Esophagus squamous epithelium (tissue), 5 donors: ENCODE measurements around the gene MTOR. TPM values are rescaled to one million over a fixed set of nuclear protein-coding genes. Genes with fewer than 3 reads are reported as not detected.
"Not testable (repeated sequence)": the region's sequence is repeated elsewhere in the genome, so short reads cannot be mapped to it uniquely, and the experiment has no call there.

Experiments used
- DNase-seq: peaks from one replicate; lab custom pipeline; 2025; lab: John Stamatoyannopoulos, UW
- H3K27ac ChIP-seq, 4 donors: fragments of 200-600 bp; sonication (generic); one replicate each; pipeline ENCODE4 v1.5.1; 2016 to 2019; ENCODE audit warnings: mild to moderate bottlenecking in 1 of 4
- H3K27me3 ChIP-seq, 4 donors: fragments of 200-600 bp; sonication (generic); 1 replicate in 3 of 4; 2 replicates in 1 of 4; pipeline versions ENCODE4 v1.5.1 to v1.6.0; 2017 to 2021; ENCODE audit warnings: antibody characterized with exemption in 1 of 4
- H3K36me3 ChIP-seq, 3 donors: fragments of 200-600 bp; sonication (generic); one replicate each; pipeline ENCODE4 v1.5.1; 2016 to 2019
- H3K4me1 ChIP-seq, 3 donors: fragments of 200-600 bp; sonication (generic); one replicate each; pipeline ENCODE4 v1.5.1; 2017 to 2019
- H3K4me3 ChIP-seq, 4 donors: fragments of 200-600 bp; sonication (generic); 1 replicate in 3 of 4; 2 replicates in 1 of 4; pipeline ENCODE4 v1.5.1; 2016 to 2019; ENCODE audit warnings: mild to moderate bottlenecking in 2 of 4, moderate library complexity in 1 of 4
- H3K9me3 ChIP-seq, 3 donors: fragments of 200-600 bp; sonication (generic); one replicate each; pipeline ENCODE4 v1.5.1; 2016 to 2019
- CTCF ChIP-seq, 6 experiments: fragments of 450-650 bp in 4 of 6; fragments of 200-600 bp in 2 of 6; sonication (generic) in 2 of 6; IDR thresholded peaks; one replicate each; pipeline ENCODE4 v1.5.1; 2016 to 2019; ENCODE audit warnings: antibody characterized with exemption in 6 of 6, mild to moderate bottlenecking in 4 of 6, moderate library complexity in 4 of 6
- POLR2A ChIP-seq, 4 donors: fragments of 450-650 bp; IDR thresholded peaks; one replicate each; pipeline ENCODE4 v1.6.1; 2017; ENCODE audit warnings: antibody characterized with exemption in 4 of 4, mild to moderate bottlenecking in 4 of 4, moderate library complexity in 3 of 4
- WGBS, 2 donors: methylation state at CpG; one replicate each; pipeline ENCODE4 v1.1.5; 2018; 5-methylcytosine and 5-hydroxymethylcytosine counted together
- intact Hi-C: fragments of 100-400 bp; cut with DNase I; formaldehyde crosslinking; loops from one replicate; pipeline ENCODE4 v1.15.0; 2022
- total RNA-seq, 4 donors: library from RNA; depleted of rRNA; stranded (reverse); fragments of >200 nt; gene quantifications; one replicate each; pipeline ENCODE4 v1.1.0, GENCODE V29; 2016
- donor health status: DM: yes; HTN: yes; CAD: no.

MTOR gene
- total RNA-seq, 4 donors from 2014 or later = 25.4 to 34.2 (median 30.1) TPM

GRCh38 chr1:11068600-11069473, 193.5 kb downstream of the MTOR start:
- Histone ChIP-seq H3K9me3 (no peaks in the 10 kb centered on the region), H3K4me1 (peaks cover 0 to 17% (median 0%) of the 10 kb centered on the region in 3 donors), H3K27ac (no peak overlapping the region), H3K36me3 (peaks cover 32 to 100% (median 66%) of the 10 kb centered on the region in 3 donors), H3K4me3 (no peak overlapping the region), H3K27me3 (no peaks in the 10 kb centered on the region)
- 79 to 91% methylated on average over 10 to 11 of the region's 17 CpGs for WGBS, 2 donors
- no peak for DNase-seq
- intact Hi-C loops = no loop called here
- TF ChIP-seq POLR2A (IDR thresholded peaks at IDR 0.05) = no peak

GRCh38 chr1:11067716-11068599, 194.4 kb downstream of the MTOR start:
- Histone ChIP-seq H3K4me1 (peaks cover 0 to 17% (median 0%) of the 10 kb centered on the region in 3 donors), H3K27me3 (no peaks in the 10 kb centered on the region), H3K4me3 (no peak overlapping the region), H3K36me3 (peaks cover 28 to 100% (median 59%) of the 10 kb centered on the region in 3 donors), H3K27ac (no peak overlapping the region), H3K9me3 (no peaks in the 10 kb centered on the region)
- TF ChIP-seq CTCF (IDR thresholded peaks at IDR 0.05) (no peak), POLR2A (IDR thresholded peaks at IDR 0.05) (no peak)
- no peak for DNase-seq
- WGBS, 2 donors = 74 to 91% methylated on average over 14 to 15 of the region's 18 CpGs
- intact Hi-C loops = no loop called here

GRCh38 chr1:11065796-11066195, 196.6 kb downstream of the MTOR start:
- Histone ChIP-seq H3K36me3 (peaks cover 28 to 82% (median 43%) of the 10 kb centered on the region in 3 donors), H3K4me3 (no peak overlapping the region), H3K4me1 (peaks cover 4 to 12% (median 4%) of the 10 kb centered on the region in 3 donors), H3K9me3 (no peaks in the 10 kb centered on the region), H3K27ac (no peak overlapping the region), H3K27me3 (no peaks in the 10 kb centered on the region)
- 80 to 95% methylated on average over 1 of the region's 1 CpG for WGBS, 2 donors
- intact Hi-C loops = no loop called here
- no peak for TF ChIP-seq POLR2A (IDR thresholded peaks at IDR 0.05)
- no peak for TF ChIP-seq CTCF (IDR thresholded peaks at IDR 0.05)
- no peak for DNase-seq

- no peak overlapping the region for H3K27ac ChIP-seq
- H3K36me3 ChIP-seq = peaks cover 28 to 73% (median 38%) of the 10 kb centered on the region in 3 donors
- no peak overlapping the region for H3K4me3 ChIP-seq
- TF ChIP-seq CTCF (IDR thresholded peaks at IDR 0.05) (no peak), POLR2A (IDR thresholded peaks at IDR 0.05) (no peak)
- H3K4me1 ChIP-seq = peaks cover 4 to 17% (median 5%) of the 10 kb centered on the region in 3 donors
- no peak for DNase-seq
- H3K9me3 ChIP-seq = no peaks in the 10 kb centered on the region
- intact Hi-C loops = no loop called here
- WGBS, 2 donors = 94 to 98% methylated on average over 3 of the region's 3 CpGs
- H3K27me3 ChIP-seq = no peaks in the 10 kb centered on the region
Observed at GRCh38 chr1:11064942-11065341, 197.4 kb downstream of the MTOR start.

- H3K9me3 ChIP-seq, intact Hi-C loops, H3K27me3 ChIP-seq, H3K27ac ChIP-seq, H3K4me3 ChIP-seq, DNase-seq: not testable (repeated sequence)
- Histone ChIP-seq H3K36me3 (peaks cover 19 to 64% (median 33%) of the 10 kb centered on the region in 3 donors), H3K4me1 (peaks cover 6 to 23% (median 10%) of the 10 kb centered on the region in 3 donors)
- WGBS, 2 donors = 88 to 92% methylated on average over 9 to 10 of the region's 18 CpGs
Observed at GRCh38 chr1:11063937-11064537, 198.3 kb downstream of the MTOR start.
